HEK293T (cell line): Measurements from ENCODE around the gene SCRN2.

Source experiments
- CTCF ChIA-PET: fragments of 350-600 bp; formaldehyde crosslinking; extraction: SDS; loops from one replicate; lab custom pipeline; 2021; ENCODE audit warnings: antibody characterized with exemption, inconsistent platforms; lab: Yijun Ruan, JAX
- POLR2A ChIA-PET: fragments of 350-600 bp; formaldehyde crosslinking; extraction: SDS; loops from one replicate; lab custom pipeline; 2020; ENCODE audit warnings: antibody characterized with exemption, inconsistent platforms; lab: Yijun Ruan, JAX
- DNase-seq: peaks from one replicate; pipeline ENCODE4 v3.0.0; 2012; ENCODE audit warnings: mixed read lengths; ENCODE audit errors: extremely low spot score
- ARNT ChIP-seq: fragments of 450-650 bp; IDR thresholded peaks from 2 replicates; pipeline ENCODE4 v1.6.1; 2017; ENCODE audit warnings: mild to moderate bottlenecking
- BHLHE40 ChIP-seq: fragments of 450-650 bp; IDR thresholded peaks from 2 replicates; pipeline ENCODE4 v1.6.1; 2016; ENCODE audit warnings: mild to moderate bottlenecking, moderate library complexity, borderline replicate concordance
- CTBP1 ChIP-seq: fragments of 450-650 bp; IDR thresholded peaks from 2 replicates; pipeline ENCODE4 v1.6.1; 2016; ENCODE audit warnings: borderline replicate concordance
- ELF4 ChIP-seq: fragments of 450-650 bp; IDR thresholded peaks from 2 replicates; pipeline ENCODE4 v1.6.1; 2017; ENCODE audit warnings: antibody characterized with exemption
- FOXA1 ChIP-seq: fragments of 450-650 bp; IDR thresholded peaks from 2 replicates; pipeline ENCODE4 v1.6.1; 2016; ENCODE audit warnings: mild to moderate bottlenecking
- FOXK2 ChIP-seq: fragments of 450-650 bp; IDR thresholded peaks from 2 replicates; pipeline ENCODE4 v1.6.1; 2016; ENCODE audit warnings: mild to moderate bottlenecking
- FOXM1 ChIP-seq: fragments of 450-650 bp; IDR thresholded peaks from 2 replicates; pipeline ENCODE4 v1.6.1; 2017; ENCODE audit warnings: mild to moderate bottlenecking, borderline replicate concordance
- HDGF ChIP-seq: fragments of 450-650 bp; IDR thresholded peaks from 2 replicates; pipeline ENCODE4 v1.6.1; 2017; ENCODE audit warnings: antibody characterized with exemption, borderline replicate concordance
- L3MBTL2 ChIP-seq: fragments of 450-650 bp; conservative IDR thresholded peaks from 2 replicates; pipeline ENCODE4 v1.6.1; 2016; ENCODE audit warnings: mild to moderate bottlenecking
- LEF1 ChIP-seq: fragments of 450-650 bp; IDR thresholded peaks from 2 replicates; pipeline ENCODE4 v1.6.1; 2017; ENCODE audit warnings: mild to moderate bottlenecking, borderline replicate concordance
- NFRKB ChIP-seq: fragments of 450-650 bp; IDR thresholded peaks from 2 replicates; pipeline ENCODE4 v1.6.1; 2016; ENCODE audit warnings: mild to moderate bottlenecking, moderate library complexity
- SP1 ChIP-seq: fragments of 450-650 bp; IDR thresholded peaks from 2 replicates; pipeline ENCODE4 v1.6.1; 2017
- SUZ12 ChIP-seq: fragments of 450-650 bp; IDR thresholded peaks from 2 replicates; pipeline ENCODE4 v1.6.1; 2016; ENCODE audit warnings: mild to moderate bottlenecking
- TARDBP ChIP-seq: fragments of 450-650 bp; IDR thresholded peaks from 2 replicates; pipeline ENCODE4 v1.6.1; 2016
- ZNF384 ChIP-seq: fragments of 450-650 bp; IDR thresholded peaks from 2 replicates; pipeline ENCODE4 v1.6.1; 2016
- TF ChIP-seq, protein P1 (sequence below): fragments of 450-650 bp; IDR thresholded peaks from 2 replicates; pipeline ENCODE4 v1.6.1; 2016

Gene SCRN2

GRCh38 chr17:47819475-47819874, 21.6 kb downstream of the SCRN2 start:
- TF ChIP-seq ARNT: no peak
- no peak for TF ChIP-seq ZNF384
- TF ChIP-seq L3MBTL2: no peak
- no peak for TF ChIP-seq ELF4
- no peak for TF ChIP-seq FOXM1
- POLR2A ChIA-PET: no interaction called here
- CTCF ChIA-PET: no interaction called here
- no peak for DNase-seq

GRCh38 chr17:47818002-47818695, 22.9 kb downstream of the SCRN2 start:
- POLR2A ChIA-PET: interaction anchor here (1.0 kb wide), 1 partner anchor 13 kb away, joined by 3 read pairs; the partner anchor contains the start of genes LRRC46 and MRPL10
- DNase-seq: no peak
- TF ChIP-seq ZNF384 (no peak), FOXA1 (no peak), ELF4 (no peak), NFRKB (no peak), HDGF (no peak), LEF1 (no peak), FOXM1 (no peak), CTBP1 (no peak), L3MBTL2 (no peak), SUZ12 (no peak), SP1 (no peak), ARNT (no peak), TARDBP (no peak), FOXK2 (no peak), BHLHE40 (no peak)
- TF ChIP-seq, protein P1, sequence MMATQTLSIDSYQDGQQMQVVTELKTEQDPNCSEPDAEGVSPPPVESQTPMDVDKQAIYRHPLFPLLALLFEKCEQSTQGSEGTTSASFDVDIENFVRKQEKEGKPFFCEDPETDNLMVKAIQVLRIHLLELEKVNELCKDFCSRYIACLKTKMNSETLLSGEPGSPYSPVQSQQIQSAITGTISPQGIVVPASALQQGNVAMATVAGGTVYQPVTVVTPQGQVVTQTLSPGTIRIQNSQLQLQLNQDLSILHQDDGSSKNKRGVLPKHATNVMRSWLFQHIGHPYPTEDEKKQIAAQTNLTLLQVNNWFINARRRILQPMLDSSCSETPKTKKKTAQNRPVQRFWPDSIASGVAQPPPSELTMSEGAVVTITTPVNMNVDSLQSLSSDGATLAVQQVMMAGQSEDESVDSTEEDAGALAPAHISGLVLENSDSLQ: no peak
- CTCF ChIA-PET: no interaction called here

- DNase-seq: no peak
- POLR2A ChIA-PET: no interaction called here
- TF ChIP-seq HDGF: no peak
- TF ChIP-seq L3MBTL2: no peak
- TF ChIP-seq CTBP1: no peak
- no peak for TF ChIP-seq FOXK2
- TF ChIP-seq, protein P1: no peak
- TF ChIP-seq NFRKB: no peak
- TF ChIP-seq FOXA1: no peak
- no peak for TF ChIP-seq LEF1
- TF ChIP-seq ZNF384: no peak
- TF ChIP-seq SP1: no peak
- no peak for TF ChIP-seq FOXM1
- TF ChIP-seq ARNT: no peak
- TF ChIP-seq BHLHE40: no peak
- no peak for TF ChIP-seq TARDBP
- no peak for TF ChIP-seq ELF4
- no peak for TF ChIP-seq SUZ12
- CTCF ChIA-PET: no interaction called here
Observed at GRCh38 chr17:47816947-47817346, 24.1 kb downstream of the SCRN2 start.

DNA sequence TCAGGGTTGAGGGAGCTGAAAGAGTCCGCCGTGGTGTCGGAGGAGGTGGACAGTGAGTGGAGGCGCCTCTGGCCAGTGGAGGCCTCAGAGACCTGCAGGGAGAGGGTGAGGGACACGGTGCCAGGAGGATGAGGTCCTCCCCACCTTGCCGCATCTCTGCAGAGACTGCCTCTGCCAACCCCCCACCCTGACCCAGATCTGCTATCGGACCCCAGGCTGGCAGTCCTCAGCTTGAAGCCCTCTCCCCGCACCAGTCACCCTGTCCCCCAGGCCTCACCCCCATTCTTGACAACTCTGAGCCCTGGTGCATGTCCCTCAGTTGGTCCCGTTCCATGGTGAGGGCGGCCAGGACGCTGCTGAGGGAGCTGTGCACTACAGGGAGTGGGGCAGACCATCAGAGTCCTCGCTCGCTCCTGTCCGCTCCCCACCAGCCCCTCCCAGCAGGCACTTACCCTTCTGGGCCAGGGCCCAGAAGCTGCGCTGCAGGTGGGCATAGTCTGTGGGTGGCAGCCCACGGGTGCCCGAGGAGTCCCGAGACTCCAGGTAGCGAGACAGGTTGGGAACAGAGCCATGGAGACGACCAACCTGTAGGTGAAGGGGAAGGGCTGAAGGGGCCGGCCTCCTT, 24.9 kb downstream of the SCRN2 start:
- ChIA-PET POLR2A (interaction anchor here (0.8 kb wide), 1 partner anchor 15 kb away, joined by 3 read pairs; the partner anchor contains the start of genes LRRC46 and MRPL10), CTCF (no interaction called here)
- TF ChIP-seq CTBP1 (no peak), L3MBTL2 (no peak), TARDBP (no peak), HDGF (no peak), NFRKB (no peak), LEF1 (no peak), ARNT (no peak), SUZ12 (no peak), BHLHE40 (no peak), ZNF384 (no peak), SP1 (no peak), FOXA1 (no peak), ELF4 (no peak), FOXM1 (no peak)
- TF ChIP-seq, protein P1: no peak
- no peak for DNase-seq

- TF ChIP-seq CTBP1 (no peak), SP1 (no peak), FOXK2 (no peak), NFRKB (no peak), TARDBP (no peak), HDGF (no peak), SUZ12 (no peak), L3MBTL2 (no peak), FOXM1 (no peak), ZNF384 (no peak), FOXA1 (no peak), BHLHE40 (no peak), ARNT (no peak)
- CTCF ChIA-PET: no interaction called here
- no peak for DNase-seq
- POLR2A ChIA-PET: interaction anchor here (0.9 to 1.1 kb wide), 2 partner anchors 15 to 16 kb away, joined by 3 read pairs; partner anchors contain the start of genes LRRC46 and MRPL10
Observed at GRCh38 chr17:47815106-47815918, 25.8 kb downstream of the SCRN2 start.
